ENCODE data around the gene TMCC3. TPM values are rescaled to one million over a fixed set of nuclear protein-coding genes. Genes with fewer than 3 reads are reported as not detected.

TMCC3 gene
- total and polyA plus RNA-seq, 2 of the 13 experiments (the other 11 are each of a cell fraction or from before 2014, with no cell fraction given): not detected

DNA sequence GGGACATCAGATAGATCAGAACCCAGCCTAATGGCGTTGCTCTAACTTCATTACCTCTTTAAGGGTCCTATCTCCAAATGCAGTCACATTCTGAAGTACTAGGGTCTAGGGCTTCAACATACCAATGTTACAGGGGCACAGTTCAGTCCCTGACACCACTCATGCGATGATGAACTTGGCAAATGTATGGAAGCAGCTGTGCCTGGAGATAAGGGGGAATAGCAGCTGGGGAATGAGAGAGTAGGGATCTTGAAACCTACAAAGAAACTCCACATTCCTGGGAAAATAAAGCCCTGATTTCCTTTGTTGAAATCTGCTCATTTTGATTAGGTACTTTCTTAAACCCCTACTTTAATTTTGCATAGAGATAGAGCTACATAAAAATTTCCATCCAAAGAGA is 20.5 kb upstream of the TMCC3 start:
- intact Hi-C loops (cut with micrococcal nuclease; ENCODE audit: unreplicated experiment) (no loop called here), in situ Hi-C loops (cut with HindIII; ENCODE audit: extremely low pct_ligation_motif_present, low pct_unique_long_range_greater_than_20kb) (no loop called here)
- TF ChIP-seq, protein P1, sequence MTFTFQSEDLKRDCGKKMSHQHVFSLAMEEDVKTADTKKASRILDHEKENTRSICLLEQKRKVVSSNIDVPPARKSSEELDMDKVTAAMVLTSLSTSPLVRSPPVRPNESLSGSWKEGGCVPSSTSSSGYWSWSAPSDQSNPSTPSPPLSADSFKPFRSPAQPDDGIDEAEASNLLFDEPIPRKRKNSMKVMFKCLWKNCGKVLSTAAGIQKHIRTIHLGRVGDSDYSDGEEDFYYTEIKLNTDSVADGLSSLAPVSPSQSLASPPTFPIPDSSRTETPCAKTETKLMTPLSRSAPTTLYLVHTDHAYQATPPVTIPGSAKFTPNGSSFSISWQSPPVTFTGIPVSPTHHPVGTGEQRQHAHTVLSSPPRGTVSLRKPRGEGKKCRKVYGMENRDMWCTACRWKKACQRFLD (CRISPR knock-in tag; IDR thresholded peaks at IDR 0.05; ENCODE audit: borderline replicate concordance): no peak
- TF ChIP-seq MAFG (CRISPR knock-in tag; IDR thresholded peaks at IDR 0.05) (no peak), ZBTB7A (CRISPR knock-in tag; IDR thresholded peaks at IDR 0.05) (no peak), MTA1 (CRISPR knock-in tag; IDR thresholded peaks at IDR 0.05; ENCODE audit: borderline replicate concordance) (no peak), KLF6 (CRISPR knock-in tag; IDR thresholded peaks at IDR 0.05) (no peak)
- TF ChIP-seq, protein P2, sequence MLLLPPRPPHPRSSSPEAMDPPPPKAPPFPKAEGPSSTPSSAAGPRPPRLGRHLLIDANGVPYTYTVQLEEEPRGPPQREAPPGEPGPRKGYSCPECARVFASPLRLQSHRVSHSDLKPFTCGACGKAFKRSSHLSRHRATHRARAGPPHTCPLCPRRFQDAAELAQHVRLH (CRISPR knock-in tag; IDR thresholded peaks at IDR 0.05; ENCODE audit: borderline replicate concordance, low read depth): no peak
- TF ChIP-seq, protein P3, sequence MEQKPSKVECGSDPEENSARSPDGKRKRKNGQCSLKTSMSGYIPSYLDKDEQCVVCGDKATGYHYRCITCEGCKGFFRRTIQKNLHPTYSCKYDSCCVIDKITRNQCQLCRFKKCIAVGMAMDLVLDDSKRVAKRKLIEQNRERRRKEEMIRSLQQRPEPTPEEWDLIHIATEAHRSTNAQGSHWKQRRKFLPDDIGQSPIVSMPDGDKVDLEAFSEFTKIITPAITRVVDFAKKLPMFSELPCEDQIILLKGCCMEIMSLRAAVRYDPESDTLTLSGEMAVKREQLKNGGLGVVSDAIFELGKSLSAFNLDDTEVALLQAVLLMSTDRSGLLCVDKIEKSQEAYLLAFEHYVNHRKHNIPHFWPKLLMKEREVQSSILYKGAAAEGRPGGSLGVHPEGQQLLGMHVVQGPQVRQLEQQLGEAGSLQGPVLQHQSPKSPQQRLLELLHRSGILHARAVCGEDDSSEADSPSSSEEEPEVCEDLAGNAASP (CRISPR knock-in tag; IDR thresholded peaks at IDR 0.05; ENCODE audit: borderline replicate concordance): no peak
- ChIA-PET CTCF (ENCODE audit: low intra/inter-chr PET ratio, low total read pairs) (no interaction called here), POLR2A (no interaction called here)
- Histone ChIP-seq H3K4me3 (replicated peaks in 1 of 3; ENCODE audit: insufficient read depth in 1 of 3, low read depth in 2 of 3, low read length in 3 of 3) (no peak overlapping the region), H3K36me3 (replicated peaks in 1 of 2; ENCODE audit: control insufficient read depth in 1 of 2, insufficient read depth in 2 of 2, low read length in 2 of 2) (no peaks in the 10 kb centered on the region), H2AFZ (ENCODE audit: low read length) (no peak overlapping the region), H3K4me2 (ENCODE audit: low read depth, low read length) (no peak overlapping the region), H3K27ac (ENCODE audit: extremely low read length, insufficient read depth, low read length) (no peak overlapping the region), H3K4me1 (ENCODE audit: insufficient read depth, low read length) (no peaks in the 10 kb centered on the region), H3K9ac (ENCODE audit: insufficient read depth, low read depth, low read length) (no peak overlapping the region), H3K27me3 (ENCODE audit: control insufficient read depth in 1 of 2, insufficient read depth in 2 of 2, low read length in 2 of 2) (no peaks in the 10 kb centered on the region), H3K9me3 (ENCODE audit: low read length) (no peaks in the 10 kb centered on the region), H4K20me1 (ENCODE audit: insufficient read depth, low read length) (no peaks in the 10 kb centered on the region), H3K79me2 (ENCODE audit: insufficient read depth, low read length) (no peaks in the 10 kb centered on the region)
- no peak for ATAC-seq
- DNase-seq (ENCODE audit: low spot score): no peak
- no peak for FAIRE-seq
- BruUV-seq (replicated peaks): no TSS peak
- WGBS (ENCODE audit: low lambda C conversion rate): 13% methylated on average over 2 of the region's 2 CpGs
